AG04449 (cell line): ENCODE data around the gene PIGU.
"Not testable (repeated sequence)": the region's sequence is repeated elsewhere in the genome, so short reads cannot be mapped to it uniquely, and the experiment has no call there.

ENCODE experiments used
- CTCF ChIA-PET: fragments of 350-600 bp; formaldehyde crosslinking; extraction: SDS; loops from one replicate; lab custom pipeline; 2021; ENCODE audit warnings: antibody characterized with exemption; lab: Yijun Ruan, JAX
- POLR2A ChIA-PET: fragments of 400-600, 350-600 bp; formaldehyde crosslinking; extraction: SDS; loops from one replicate; lab custom pipeline; 2020; ENCODE audit warnings: antibody characterized with exemption, inconsistent platforms; lab: Yijun Ruan, JAX
- DNase-seq: peaks from one replicate; pipeline ENCODE4 v3.0.0-alpha.2; 2010; ENCODE audit warnings: low read depth, low spot score
- H3K4me3 ChIP-seq: 2 replicates; pipeline ENCODE4 v1.5.1; 2011; ENCODE audit warnings: low read depth, mild to moderate bottlenecking, control low read depth, low read length
- TF ChIP-seq, protein P1 (sequence below): IDR thresholded peaks from one replicate; pipeline ENCODE4 v1.5.1; 2011; ENCODE audit warnings: mild to moderate bottlenecking, moderate library complexity, low read length, control low read depth, inconsistent platforms; ENCODE audit not compliant: insufficient read depth; ENCODE audit errors: missing control alignments

Gene PIGU

DNA sequence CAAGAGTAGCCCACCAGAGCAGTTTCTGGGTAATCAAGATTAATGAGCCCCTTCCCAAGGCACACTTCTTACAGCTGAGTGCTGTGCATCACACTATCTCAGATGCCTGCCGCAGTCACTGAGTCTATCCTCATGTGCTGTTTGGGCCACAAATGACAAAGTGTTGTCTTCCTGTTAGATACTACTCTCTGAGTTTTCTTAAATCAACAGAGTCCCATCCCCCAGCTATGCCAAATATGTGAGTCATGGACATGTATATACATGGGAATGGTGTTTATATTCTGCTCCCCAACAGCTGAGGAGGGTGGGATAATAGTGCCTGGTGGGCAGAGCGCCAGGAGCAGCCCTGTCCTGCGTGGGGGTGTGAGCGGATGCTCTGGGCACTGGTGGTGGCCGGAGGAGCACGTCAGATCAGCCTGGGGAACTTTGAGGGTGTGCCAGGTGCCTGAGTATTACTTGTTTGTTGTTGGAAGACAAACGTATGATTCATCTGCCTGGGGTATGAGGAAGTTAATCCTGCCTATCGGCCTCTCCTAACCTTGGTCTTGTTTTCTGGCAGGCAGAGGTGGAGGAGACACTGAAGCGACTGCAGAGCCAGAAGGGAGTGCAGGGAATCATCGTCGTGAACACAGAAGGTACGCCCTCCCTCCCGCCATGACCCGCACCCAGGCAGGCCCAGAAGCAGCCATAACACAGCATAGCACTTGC is 151.0 kb downstream of the PIGU start:
- TF ChIP-seq, protein P1, sequence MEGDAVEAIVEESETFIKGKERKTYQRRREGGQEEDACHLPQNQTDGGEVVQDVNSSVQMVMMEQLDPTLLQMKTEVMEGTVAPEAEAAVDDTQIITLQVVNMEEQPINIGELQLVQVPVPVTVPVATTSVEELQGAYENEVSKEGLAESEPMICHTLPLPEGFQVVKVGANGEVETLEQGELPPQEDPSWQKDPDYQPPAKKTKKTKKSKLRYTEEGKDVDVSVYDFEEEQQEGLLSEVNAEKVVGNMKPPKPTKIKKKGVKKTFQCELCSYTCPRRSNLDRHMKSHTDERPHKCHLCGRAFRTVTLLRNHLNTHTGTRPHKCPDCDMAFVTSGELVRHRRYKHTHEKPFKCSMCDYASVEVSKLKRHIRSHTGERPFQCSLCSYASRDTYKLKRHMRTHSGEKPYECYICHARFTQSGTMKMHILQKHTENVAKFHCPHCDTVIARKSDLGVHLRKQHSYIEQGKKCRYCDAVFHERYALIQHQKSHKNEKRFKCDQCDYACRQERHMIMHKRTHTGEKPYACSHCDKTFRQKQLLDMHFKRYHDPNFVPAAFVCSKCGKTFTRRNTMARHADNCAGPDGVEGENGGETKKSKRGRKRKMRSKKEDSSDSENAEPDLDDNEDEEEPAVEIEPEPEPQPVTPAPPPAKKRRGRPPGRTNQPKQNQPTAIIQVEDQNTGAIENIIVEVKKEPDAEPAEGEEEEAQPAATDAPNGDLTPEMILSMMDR: no peak
- ChIA-PET POLR2A (interaction anchor here (0.7 to 1.5 kb wide), 3 partner anchors 10 to 213 kb away, joined by 3 to 4 read pairs (median 3); partner anchors contain the start of gene DYNLRB1), CTCF (interaction anchor here (0.7 to 10.3 kb wide), 7 partner anchors 9 to 213 kb away, joined by 3 to 99 read pairs (median 4); partner anchors contain the start of gene DYNLRB1)
- no peak overlapping the region for H3K4me3 ChIP-seq
- DNase-seq: peak; percentile 98

DNA sequence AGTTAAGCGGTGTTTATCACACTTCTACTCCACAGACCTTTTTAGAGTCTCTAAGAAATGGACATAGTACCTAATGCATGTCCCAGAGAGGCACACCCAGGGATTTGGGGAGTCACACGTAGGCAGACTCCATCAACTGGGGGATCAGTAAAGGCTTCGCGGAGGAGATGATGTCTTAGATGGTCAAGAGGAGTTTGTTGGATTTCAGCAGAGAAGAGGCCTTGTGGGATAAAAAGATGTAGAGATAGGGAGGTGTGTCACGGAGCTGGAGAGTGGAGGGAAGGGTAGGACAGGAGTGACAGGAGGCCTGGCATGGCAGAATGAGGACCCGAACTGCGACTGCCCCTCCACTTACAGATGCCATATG is 151.6 kb downstream of the PIGU start:
- H3K4me3 ChIP-seq: no peak overlapping the region
- CTCF ChIA-PET: interaction anchor here (0.7 to 10.3 kb wide), 7 partner anchors 8 to 335 kb away, joined by 3 to 99 read pairs (median 4); partner anchors contain the start of gene DYNLRB1
- no peak for DNase-seq
- TF ChIP-seq, protein P1: no peak
- POLR2A ChIA-PET: interaction anchor here (1.3 to 1.5 kb wide), 2 partner anchors 17 to 213 kb away, joined by 3 to 4 read pairs; no protein-coding TSS in a partner anchor

DNA sequence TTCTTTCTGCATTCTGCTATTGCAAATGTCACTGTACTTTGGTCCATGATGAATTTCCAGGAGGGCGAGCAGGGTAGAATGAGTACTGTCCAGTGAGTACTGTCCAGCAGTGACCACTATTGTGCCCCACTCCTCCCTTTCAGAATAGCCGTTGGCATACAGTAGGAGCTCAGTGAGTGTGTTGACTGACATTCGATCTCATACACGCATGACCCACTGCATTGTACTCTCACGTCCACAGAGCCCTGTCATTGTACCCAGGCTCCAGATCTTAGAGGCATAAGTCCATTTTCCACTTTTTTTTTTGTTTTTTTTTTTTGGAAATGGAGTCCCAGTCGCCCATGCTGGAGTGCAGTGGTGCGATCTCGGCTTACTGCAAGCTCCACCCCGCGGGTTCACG is 152.5 kb downstream of the PIGU start:
- ChIA-PET POLR2A (no interaction called here), CTCF (interaction anchor here (0.9 to 10.3 kb wide), 5 partner anchors 12 to 334 kb away, joined by 3 to 99 read pairs (median 3); no protein-coding TSS in a partner anchor)
- TF ChIP-seq, protein P1: no peak
- H3K4me3 ChIP-seq: no peak overlapping the region
- DNase-seq: no peak

DNA sequence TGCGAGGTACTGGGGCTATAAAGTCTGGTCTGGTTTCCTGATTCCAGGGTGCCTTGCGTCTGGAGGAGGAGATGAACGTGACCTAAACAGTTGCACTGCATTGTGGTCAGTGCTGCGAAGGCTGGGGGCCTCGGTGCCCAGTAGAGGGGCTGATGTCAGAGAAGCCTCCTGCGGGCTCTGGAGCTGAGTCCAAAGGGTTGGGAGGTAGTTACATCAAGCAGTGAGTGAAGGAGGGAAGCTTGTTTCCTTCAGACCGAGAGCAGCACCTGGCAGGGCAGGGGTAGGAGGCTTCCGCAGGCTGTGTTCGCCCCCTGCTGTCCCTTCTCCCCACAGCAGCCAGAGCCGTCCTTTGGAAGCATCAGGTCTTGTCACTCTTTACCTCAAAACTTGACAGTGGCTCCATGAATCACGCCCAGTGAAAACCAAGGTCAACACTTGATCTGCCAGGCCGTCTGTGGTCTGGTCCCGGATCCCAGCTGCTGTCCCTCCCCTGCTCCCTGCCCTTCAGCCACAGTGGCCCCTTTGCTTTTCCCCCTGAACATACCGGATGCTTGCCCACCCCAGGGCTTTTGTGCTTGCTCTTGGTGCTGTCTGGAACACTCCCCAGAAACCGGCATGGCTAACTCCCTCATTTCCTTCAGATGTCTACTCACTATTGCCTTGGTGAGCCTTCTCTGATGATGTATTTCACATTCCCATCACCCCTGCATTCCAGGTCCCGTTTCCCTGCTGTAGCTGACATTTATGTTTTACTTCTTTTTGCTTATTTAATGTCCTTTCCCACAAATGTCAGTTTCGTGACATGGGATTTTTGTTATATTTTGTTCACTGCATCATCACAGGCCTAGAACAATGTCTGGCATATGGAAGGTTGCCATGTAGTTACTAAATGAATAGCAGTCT is 153.7 kb downstream of the PIGU start:
- TF ChIP-seq, protein P1: peak; percentile 65
- CTCF ChIA-PET: interaction anchor here (0.5 to 10.3 kb wide), 14 partner anchors 11 to 333 kb away, joined by 3 to 99 read pairs (median 3); no protein-coding TSS in a partner anchor
- peak; percentile 29 for DNase-seq
- POLR2A ChIA-PET: no interaction called here
- H3K4me3 ChIP-seq: no peak overlapping the region

DNA sequence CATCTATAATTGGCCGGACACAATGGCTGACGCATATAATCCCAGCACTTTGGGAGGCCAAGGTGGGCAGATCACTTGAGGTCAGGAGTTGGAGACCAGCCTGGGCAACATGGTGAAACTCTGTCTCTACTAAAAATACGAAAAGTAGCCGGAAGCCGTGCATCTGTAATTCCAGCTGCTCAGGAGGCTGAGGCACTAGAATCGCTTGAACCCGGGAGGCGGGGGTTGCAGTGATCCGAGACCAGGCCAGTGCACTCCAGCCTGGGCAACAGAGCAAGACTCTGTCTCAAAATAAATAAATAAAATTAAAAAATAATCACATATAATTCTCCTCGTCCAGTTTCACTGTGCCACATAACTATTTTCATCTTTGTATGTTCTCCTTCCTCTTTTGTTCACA is 157.1 kb downstream of the PIGU start:
- POLR2A ChIA-PET, DNase-seq, H3K4me3 ChIP-seq: not testable (repeated sequence)
- CTCF ChIA-PET: interaction anchor here (10.3 kb wide), 1 partner anchor 207 kb away, joined by 99 read pairs; no protein-coding TSS in a partner anchor

DNA sequence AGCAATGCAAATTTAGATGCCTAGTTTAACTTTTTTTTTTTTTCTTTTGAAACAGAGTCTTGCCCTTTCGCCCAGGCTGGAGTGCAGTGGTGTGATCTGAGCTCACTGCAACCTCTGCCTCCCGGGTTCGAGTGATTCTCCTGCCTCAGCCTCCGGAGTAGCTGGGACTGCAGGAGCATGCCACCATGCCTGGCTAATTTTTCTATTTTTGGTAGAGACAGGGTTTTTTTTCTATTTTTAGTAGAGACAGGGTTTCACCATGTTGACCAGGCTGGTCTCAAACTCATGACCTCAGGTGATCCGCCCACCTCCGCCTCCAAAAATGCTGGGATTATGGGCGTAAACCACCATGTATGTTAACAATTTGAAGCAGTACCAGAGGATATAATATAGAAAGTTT is 158.0 kb downstream of the PIGU start:
- DNase-seq, H3K4me3 ChIP-seq, POLR2A ChIA-PET: not testable (repeated sequence)
- CTCF ChIA-PET: interaction anchor here (0.5 kb wide), 1 partner anchor 206 kb away, joined by 4 read pairs; no protein-coding TSS in a partner anchor
